Measurements from ENCODE around the gene SH2D3A. TPM values are rescaled to one million over a fixed set of nuclear protein-coding genes. Genes with fewer than 3 reads are reported as not detected.
"Not testable (repeated sequence)": the region's sequence is repeated elsewhere in the genome, so short reads cannot be mapped to it uniquely, and the experiment has no call there.

SH2D3A gene
- total RNA-seq, 1 donor from 2014 or later: 26.0 TPM

- ATAC-seq (no peak), DNase-seq (no peak)
- Histone ChIP-seq H3K9me3 (no peaks in the 10 kb centered on the region), H3K4me3 (no peak overlapping the region), H3K4me1 (peaks cover 17% of the 10 kb centered on the region), H3K27me3 (no peaks in the 10 kb centered on the region), H3K36me3 (no peaks in the 10 kb centered on the region), H3K27ac (no peak overlapping the region)
- peak; percentile 42 for TF ChIP-seq CTCF (IDR thresholded peaks at IDR 0.05)
- intact Hi-C loops (cut with DNase I): no loop called here
Observed at GRCh38 chr19:6769006-6769619, 1.9 kb upstream of the SH2D3A start.

GRCh38 chr19:6768236-6768785 is 1.1 kb upstream of the SH2D3A start:
- TF ChIP-seq CTCF (IDR thresholded peaks at IDR 0.05): no peak
- intact Hi-C loops (cut with DNase I): no loop called here
- H3K9me3 ChIP-seq: no peaks in the 10 kb centered on the region
- peak overlapping the region; percentile 42 for H3K27ac ChIP-seq
- ATAC-seq (no peak), DNase-seq (no peak)
- H3K27me3 ChIP-seq: no peaks in the 10 kb centered on the region
- no peaks in the 10 kb centered on the region for H3K36me3 ChIP-seq
- H3K4me3 ChIP-seq: peak overlapping the region; percentile 54
- peaks cover 17% of the 10 kb centered on the region for H3K4me1 ChIP-seq

GRCh38 chr19:6767081-6767356 is 216 bp downstream of the SH2D3A start:
- TF ChIP-seq CTCF (IDR thresholded peaks at IDR 0.05): no peak
- intact Hi-C loops (cut with DNase I): no loop called here
- Histone ChIP-seq H3K9me3 (no peaks in the 10 kb centered on the region), H3K27ac (peak overlapping the region; percentile 74), H3K4me3 (peak overlapping the region; percentile 54), H3K4me1 (peaks cover 17% of the 10 kb centered on the region), H3K36me3 (no peaks in the 10 kb centered on the region), H3K27me3 (no peaks in the 10 kb centered on the region)
- ATAC-seq: peak; percentile 41
- DNase-seq: no peak

- peaks cover 17% of the 10 kb centered on the region for H3K4me1 ChIP-seq
- intact Hi-C loops (cut with DNase I): no loop called here
- DNase-seq (no peak), ATAC-seq (no peak)
- no peaks in the 10 kb centered on the region for H3K36me3 ChIP-seq
- TF ChIP-seq CTCF (IDR thresholded peaks at IDR 0.05): no peak
- H3K27me3 ChIP-seq: no peaks in the 10 kb centered on the region
- no peaks in the 10 kb centered on the region for H3K9me3 ChIP-seq
- H3K4me3 ChIP-seq: peak overlapping the region; percentile 54
- H3K27ac ChIP-seq: peak overlapping the region; percentile 74
Observed at GRCh38 chr19:6766357-6767080, 716 bp downstream of the SH2D3A start.

- Histone ChIP-seq H3K4me3 (peak overlapping the region; percentile 54), H3K27ac (peak overlapping the region; percentile 74), H3K4me1 (peaks cover 17% of the 10 kb centered on the region), H3K27me3 (no peaks in the 10 kb centered on the region), H3K36me3 (no peaks in the 10 kb centered on the region), H3K9me3 (no peaks in the 10 kb centered on the region)
- no peak for TF ChIP-seq CTCF (IDR thresholded peaks at IDR 0.05)
- peak; percentile 95 for DNase-seq
- ATAC-seq: peak; percentile 71
- intact Hi-C loops (cut with DNase I): no loop called here
Observed at GRCh38 chr19:6765738-6766356, 1.4 kb downstream of the SH2D3A start.

GRCh38 chr19:6762253-6762797 is 4.9 kb downstream of the SH2D3A start:
- H3K4me3 ChIP-seq; H3K36me3 ChIP-seq; DNase-seq; H3K27me3 ChIP-seq; ATAC-seq; H3K9me3 ChIP-seq; intact Hi-C loops (cut with DNase I); H3K27ac ChIP-seq: not testable (repeated sequence)
- H3K4me1 ChIP-seq: peaks cover 17% of the 10 kb centered on the region

All from upper lobe of right lung (tissue), 1 donor.